GM18520 (cell line): ENCODE results near the gene COX17.
"Not testable (repeated sequence)": the region's sequence is repeated elsewhere in the genome, so short reads cannot be mapped to it uniquely, and the experiment has no call there.

Source experiments
- ATAC-seq: cut with Tn5 transposase; IDR thresholded peaks from one replicate; pipeline ENCODE4 v1.9.1; 2021; ENCODE audit not compliant: unreplicated experiment

Gene COX17

GRCh38 chr3:119676771-119677640, at the start of gene COX17:
COX17 (minus strand) TSS chr3:119677406; CDS start chr3:119677310, 96 bp downstream.
- peak; percentile 87 for ATAC-seq

GRCh38 chr3:119726909-119727308, 49.7 kb upstream of the COX17 start:
- no peak for ATAC-seq

- no peak for ATAC-seq
These were observed 45.8 kb upstream of the COX17 start for GRCh38 chr3:119723022-119723421.

- no peak for ATAC-seq
These were observed 40.3 kb upstream of the COX17 start for GRCh38 chr3:119717520-119717919.

- no peak for ATAC-seq
These were observed 39.8 kb upstream of the COX17 start for GRCh38 chr3:119716998-119717397.

GRCh38 chr3:119715105-119715504, 37.9 kb upstream of the COX17 start:
- no peak for ATAC-seq

- no peak for ATAC-seq
These were observed 26.8 kb upstream of the COX17 start for GRCh38 chr3:119703820-119704531.

- peak; percentile 74 for ATAC-seq
These were observed 25.6 kb upstream of the COX17 start, which contains the start of gene CFAP91 for GRCh38 chr3:119702530-119703527. CFAP91 (plus strand) TSS chr3:119703022; CDS start chr3:119703099, 77 bp downstream.

- ATAC-seq: no peak
These were observed 23.9 kb upstream of the COX17 start for GRCh38 chr3:119700920-119701734.

GRCh38 chr3:119700269-119700919, 23.2 kb upstream of the COX17 start:
- ATAC-seq: no peak

GRCh38 chr3:119697394-119697793, 20.2 kb upstream of the COX17 start:
- peak; percentile 51 for ATAC-seq

GRCh38 chr3:119695480-119695879, 18.3 kb upstream of the COX17 start:
- ATAC-seq: no peak

GRCh38 chr3:119690043-119690656, 12.9 kb upstream of the COX17 start:
- ATAC-seq: no peak

- no peak for ATAC-seq
These were observed 6.2 kb upstream of the COX17 start for GRCh38 chr3:119683421-119683820.

- ATAC-seq: peak; percentile 20
These were observed 4.1 kb upstream of the COX17 start for GRCh38 chr3:119681279-119681678.

- no peak for ATAC-seq
These were observed 2.7 kb upstream of the COX17 start for GRCh38 chr3:119679874-119680273.

- ATAC-seq: not testable (repeated sequence)
These were observed 1.0 kb upstream of the COX17 start for GRCh38 chr3:119678209-119678608.

GRCh38 chr3:119677641-119677934, 382 bp upstream of the COX17 start:
- no peak for ATAC-seq

- no peak for ATAC-seq
These were observed 1.2 kb downstream of the COX17 start for GRCh38 chr3:119676020-119676419.
